Left lobe of liver (tissue), 2 donors: Measurements from ENCODE around the gene FRMD3. TPM values are rescaled to one million over a fixed set of nuclear protein-coding genes. Genes with fewer than 3 reads are reported as not detected.

Source experiments
- ATAC-seq: fragments of 200-7000 bp; cut with Tn5 transposase; one replicate; pipeline ENCODE4 v1.9.1; 2020; ENCODE audit warnings: mild to moderate bottlenecking, moderate library complexity
- DNase-seq: peaks from one replicate; pipeline ENCODE4 v3.0.0-alpha.2; 2020; ENCODE audit warnings: low spot score
- total RNA-seq: library from RNA; stranded (reverse); gene quantifications from one replicate; pipeline ENCODE4 v1.2.1, GENCODE V29; 2021
- donor health status: DM: no; HTN: no; CAD: no; lungs with moderate emphysema.
- donor health status: DM: no; HTN: yes; CAD: no.

FRMD3 gene
- total RNA-seq, 1 donor from 2014 or later = 0.53 TPM

DNA sequence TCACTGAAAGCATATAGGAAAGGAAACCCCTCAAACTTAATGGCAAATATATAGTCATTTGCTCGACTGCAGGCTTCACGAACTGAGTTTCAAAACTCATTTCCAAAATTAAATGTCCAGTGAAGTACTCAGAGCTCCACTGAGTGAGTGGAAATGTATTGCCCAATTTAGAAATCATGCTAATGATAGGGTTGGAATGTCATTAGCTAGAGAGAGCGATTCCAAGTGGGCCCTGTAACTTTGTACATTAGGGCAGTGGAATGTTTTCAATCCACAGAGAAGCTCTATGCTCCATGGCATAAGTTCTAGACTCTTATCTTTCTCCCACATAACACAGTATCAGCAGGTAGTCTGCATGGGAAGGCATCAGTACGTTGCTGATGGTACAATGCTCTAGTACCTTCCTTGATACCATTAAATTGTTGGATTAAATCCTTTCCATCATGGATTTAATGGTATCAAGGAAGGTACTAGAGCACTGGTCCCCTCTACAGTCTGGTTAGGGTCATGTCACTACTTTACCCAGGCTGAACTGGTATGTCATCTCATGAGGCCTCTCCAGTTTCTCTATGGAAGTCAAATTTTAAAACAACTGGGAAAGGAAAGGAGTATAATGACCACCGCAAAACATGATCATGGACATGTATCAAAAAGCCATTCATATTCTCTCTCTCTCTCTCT, 292.1 kb downstream of the FRMD3 start:
- ATAC-seq (no peak), DNase-seq (no peak)

DNA sequence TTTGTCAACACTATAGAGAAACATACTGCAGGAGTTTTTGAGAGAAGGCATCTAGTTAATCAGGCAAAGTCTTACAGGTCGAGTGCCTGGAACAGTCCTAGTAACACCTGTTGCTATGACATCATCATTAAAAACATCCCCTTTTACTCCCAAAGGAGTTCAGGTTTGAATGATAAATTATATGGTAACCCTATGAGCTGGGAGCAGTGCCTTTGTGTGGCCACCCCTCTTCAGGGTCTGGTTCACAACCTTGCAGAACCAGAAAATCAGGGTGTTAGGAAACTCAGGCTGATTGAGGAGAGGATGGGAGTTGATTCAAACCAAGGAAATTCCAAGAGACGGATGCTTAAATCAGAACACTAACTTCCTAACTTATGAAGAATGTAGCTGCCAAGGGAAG, 296.1 kb downstream of the FRMD3 start:
- no peak for DNase-seq
- ATAC-seq = no peak

- ATAC-seq (no peak), DNase-seq (no peak)
Observed at GRCh38 chr9:83240671-83241070, 297.5 kb downstream of the FRMD3 start.

DNA sequence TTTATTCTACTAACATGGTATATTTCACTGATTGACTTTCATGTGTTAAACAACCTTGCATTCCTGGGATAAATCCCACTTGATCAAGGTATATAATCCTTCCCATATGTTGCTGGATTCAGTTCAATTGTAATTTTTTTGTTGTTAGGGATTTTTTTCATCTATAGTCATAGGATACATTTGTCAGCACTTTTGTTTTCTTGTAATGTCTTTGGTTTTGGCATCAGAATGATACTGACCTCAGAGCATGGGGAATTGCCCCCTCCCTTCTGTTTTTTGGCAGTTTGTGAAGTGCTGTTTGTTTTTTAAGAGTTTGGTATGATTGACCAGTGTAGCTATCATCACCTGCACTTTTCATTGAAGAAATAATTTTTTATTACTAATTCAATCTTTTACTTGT, 298.5 kb downstream of the FRMD3 start:
- DNase-seq = no peak
- ATAC-seq = peak; percentile 41

DNA sequence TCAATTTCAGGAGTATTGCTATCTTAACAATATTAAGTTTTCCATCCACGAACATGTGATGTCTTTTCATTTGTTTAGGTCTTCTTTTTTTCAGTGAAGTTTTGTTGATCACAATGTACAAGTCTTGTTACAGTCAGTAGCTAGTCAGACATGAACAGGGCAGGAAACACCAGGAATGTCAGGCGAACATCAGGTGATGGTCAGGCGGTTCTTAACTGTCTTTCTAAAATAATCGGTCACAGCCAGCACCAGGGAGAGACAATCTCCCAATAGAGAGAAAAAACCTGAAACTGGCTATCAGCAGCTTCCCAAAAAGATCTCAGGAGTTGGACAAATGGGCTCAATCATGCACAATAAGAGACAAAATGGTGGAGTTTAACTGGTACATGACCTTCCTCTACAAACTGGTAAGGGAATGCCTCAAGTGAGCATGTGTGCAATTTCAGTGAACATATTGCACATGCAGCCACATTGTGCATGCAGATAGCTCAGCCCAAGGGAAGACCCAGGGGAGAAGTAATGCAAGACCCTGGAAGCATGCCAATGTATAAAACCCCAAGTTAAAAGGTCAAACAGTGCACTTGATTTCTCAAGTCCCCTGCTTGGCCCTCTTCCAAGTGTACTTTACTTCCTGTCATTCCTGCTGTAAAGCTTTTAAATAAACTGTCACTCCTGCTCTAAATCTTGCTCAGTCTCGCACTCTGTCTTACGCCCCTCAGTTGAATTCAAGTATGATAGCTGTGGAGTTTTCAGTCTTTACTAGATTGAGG, 299.1 kb downstream of the FRMD3 start:
- peak; percentile 61 for ATAC-seq
- DNase-seq = no peak

DNA sequence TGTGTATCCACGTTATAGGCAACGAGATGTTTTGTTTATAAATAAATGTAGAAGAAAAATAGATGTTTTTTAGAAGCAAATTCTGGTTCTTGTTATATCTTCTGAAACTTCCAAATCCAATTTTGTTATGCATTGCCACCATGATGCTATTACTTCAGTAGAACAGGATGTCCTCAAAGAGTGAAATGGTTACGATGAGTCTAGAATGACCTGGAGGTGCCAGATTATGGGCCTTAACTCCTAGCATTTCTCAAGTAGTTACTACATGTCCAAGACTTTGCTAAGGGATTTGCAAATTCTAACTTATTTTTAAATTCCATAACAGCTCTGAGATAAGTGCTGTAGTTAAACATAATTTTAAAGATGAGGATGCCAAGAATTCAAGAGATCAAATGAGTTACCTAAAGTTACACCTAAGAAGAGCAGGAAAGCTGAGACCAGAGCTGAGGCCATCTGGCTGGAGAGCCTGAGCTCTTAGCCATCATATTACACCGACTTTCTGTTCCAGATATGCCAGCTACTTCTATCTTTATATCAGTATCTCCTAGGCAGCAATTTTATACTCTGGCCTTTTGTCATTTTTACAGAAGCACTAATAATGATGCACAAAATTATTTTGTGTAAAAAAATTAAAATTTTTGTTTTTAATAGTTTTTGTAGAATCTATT, 302.0 kb downstream of the FRMD3 start:
- no peak for DNase-seq
- no peak for ATAC-seq

- DNase-seq = no peak
- no peak for ATAC-seq
Observed at GRCh38 chr9:83235526-83235925, 302.7 kb downstream of the FRMD3 start.

- DNase-seq = no peak
- no peak for ATAC-seq
Observed at GRCh38 chr9:83234541-83234940, 303.7 kb downstream of the FRMD3 start.

DNA sequence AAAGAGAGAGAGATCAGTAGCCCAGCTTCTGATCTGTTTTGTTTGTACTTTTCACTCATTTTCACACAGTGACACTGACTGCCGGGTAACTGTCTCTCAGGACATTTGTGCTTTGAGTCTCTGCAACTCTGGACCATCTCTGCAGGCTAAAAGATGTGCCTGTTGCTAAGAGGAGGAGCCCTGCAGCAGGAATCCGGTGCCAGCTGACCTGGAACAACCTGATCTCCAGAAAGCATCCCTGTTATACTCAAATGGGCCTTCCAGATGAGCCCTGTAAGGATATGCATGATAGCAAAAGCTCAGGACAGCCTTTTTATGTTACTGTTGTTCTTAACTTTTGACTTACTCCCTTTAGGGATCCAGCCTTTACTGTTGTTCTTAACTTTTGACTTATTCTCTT, 304.6 kb downstream of the FRMD3 start:
- DNase-seq (no peak), ATAC-seq (no peak)

DNA sequence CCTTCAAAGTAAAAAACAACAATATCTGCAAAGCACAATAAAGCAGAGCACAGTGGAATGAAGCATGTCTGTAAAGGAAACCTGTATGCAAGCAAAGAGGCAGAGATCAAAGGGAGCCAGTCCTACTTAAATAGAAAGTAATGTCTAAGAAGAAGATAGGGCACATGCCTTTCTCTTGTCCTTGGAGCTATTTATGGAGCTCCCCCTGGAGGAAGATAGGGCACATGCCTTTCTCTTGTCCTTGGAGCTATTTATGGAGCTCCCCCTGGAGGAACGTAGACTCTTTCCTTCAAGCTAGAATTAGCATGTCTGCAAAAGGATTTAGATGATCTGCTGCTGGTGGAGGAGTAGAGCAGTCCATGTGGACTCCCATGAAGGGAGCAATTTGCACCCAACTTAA, 307.2 kb downstream of the FRMD3 start:
- DNase-seq (no peak), ATAC-seq (no peak)

DNA sequence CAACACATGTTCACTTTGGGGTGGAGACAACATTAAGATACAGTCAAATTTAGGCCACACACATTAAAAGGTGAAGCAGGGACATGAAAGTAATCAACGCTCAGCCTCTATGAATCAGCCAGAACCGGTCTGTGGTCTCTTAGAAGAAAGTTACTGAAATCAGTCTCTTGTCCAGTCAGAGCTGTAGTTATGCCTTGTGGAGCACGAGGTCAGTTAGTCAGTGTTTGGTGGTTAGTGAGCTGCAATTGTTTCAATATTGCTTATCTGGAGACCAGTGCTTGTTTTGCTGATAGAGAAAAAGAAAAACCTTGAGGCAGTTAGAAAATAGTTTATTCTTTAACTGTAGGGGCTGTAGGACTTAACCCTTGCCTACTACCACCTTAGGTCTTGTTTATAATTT, 317.5 kb downstream of the FRMD3 start:
- DNase-seq (no peak), ATAC-seq (no peak)

DNA sequence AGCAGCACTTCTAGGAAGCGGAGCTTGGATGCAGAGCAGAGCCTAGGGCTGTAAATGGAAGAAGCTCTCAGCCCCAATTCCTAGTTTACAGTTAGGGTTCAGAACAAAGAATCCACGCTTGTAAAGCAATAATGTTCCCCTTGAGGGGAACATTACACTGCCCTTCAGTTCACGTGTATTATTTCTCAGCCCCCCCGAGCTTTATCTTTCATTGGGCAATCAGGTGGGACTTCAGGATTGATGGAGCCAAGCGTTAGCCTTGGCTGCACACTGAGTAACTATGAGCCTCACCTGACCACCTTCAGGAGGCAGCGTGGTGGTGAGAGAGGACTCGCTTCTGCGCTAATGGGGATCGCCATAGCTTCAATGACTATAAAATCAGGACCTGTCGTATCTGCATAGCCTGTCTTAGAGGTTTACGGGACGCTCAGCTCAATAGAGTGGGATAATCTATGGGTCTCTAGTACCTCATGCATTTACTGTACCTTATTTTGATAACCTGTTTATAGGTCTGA, 318.2 kb downstream of the FRMD3 start:
- no peak for ATAC-seq
- no peak for DNase-seq

DNA sequence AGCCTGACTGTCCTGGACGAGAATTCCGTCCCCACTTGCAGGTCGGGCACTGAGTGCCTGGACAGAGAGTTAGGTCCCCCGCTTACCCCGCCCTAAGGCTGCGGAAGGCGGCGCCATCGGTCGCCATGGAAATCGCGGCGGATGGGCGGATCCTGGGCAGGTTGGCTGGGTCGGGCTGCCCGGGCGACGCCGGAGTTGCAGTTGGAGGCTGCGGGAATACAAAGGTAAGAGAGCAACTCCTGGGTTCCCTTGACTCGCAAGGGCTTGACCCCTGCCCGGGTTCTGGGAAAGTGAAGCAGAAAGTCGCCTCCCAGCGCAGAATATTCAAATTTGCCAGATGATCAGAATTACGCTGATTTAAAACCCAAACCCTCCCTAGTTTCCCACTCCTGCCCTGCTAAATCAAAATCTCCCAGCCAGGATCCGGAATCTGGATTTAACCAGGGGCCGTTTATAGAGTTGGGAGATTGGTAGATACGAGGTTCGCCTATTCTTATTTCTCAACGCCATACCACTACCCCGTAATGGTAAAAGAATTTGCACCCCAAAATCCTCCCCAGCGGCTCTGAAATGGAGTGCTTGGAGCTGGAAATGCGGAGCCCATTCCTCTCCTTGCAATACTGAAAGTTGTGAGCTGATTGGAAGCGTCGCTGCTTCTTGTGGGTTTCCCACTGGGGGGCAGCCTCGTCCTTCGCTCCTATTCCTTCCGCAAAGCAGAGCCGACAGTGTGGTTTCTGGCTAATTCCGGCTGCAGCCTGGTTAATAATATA, 318.9 kb downstream of the FRMD3 start:
- peak; percentile 97 for ATAC-seq
- DNase-seq = peak; percentile 82

GRCh38 chr9:83218411-83219090, 319.6 kb downstream of the FRMD3 start:
- DNase-seq (no peak), ATAC-seq (no peak)

DNA sequence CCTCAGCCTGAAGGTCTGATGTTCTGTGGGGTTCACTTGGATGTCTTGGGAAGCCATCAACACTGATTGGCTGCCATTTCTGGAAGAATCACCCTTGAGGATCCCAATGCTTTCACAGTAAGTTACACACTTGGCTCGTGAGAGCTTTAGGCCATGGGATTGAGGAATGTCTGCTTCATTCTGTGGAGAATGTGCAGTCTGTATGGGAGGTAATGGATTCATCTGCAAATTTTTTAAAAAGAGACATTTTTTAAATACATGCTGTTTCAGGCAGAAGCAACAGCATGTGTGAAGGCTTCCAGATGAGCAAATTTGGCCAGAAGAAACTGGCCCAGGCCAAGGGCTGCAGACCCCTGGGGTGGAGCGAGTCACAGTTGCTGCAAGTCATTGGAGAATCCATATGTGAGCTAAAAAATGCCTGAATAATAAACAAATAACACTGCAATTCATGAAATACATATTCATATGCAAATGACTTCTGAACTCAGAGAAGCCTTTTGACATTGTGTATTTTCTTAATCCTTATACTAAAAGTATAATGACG, 328.9 kb downstream of the FRMD3 start:
- no peak for ATAC-seq
- DNase-seq = no peak

GRCh38 chr9:83208065-83208850, 329.9 kb downstream of the FRMD3 start:
- DNase-seq = no peak
- ATAC-seq = peak; percentile 54

GRCh38 chr9:83204047-83204446, 334.2 kb downstream of the FRMD3 start:
- DNase-seq (no peak), ATAC-seq (peak; percentile 56)

GRCh38 chr9:83200531-83200930, 337.7 kb downstream of the FRMD3 start:
- DNase-seq (no peak), ATAC-seq (no peak)

- no peak for DNase-seq
- no peak for ATAC-seq
Observed at GRCh38 chr9:83199832-83200231, 338.4 kb downstream of the FRMD3 start.
